NCI-H510A (cell line): ENCODE results near the gene PAPLN.
"Not testable (repeated sequence)": the region's sequence is repeated elsewhere in the genome, so short reads cannot be mapped to it uniquely, and the experiment has no call there.

Experiments
- DNase-seq: peaks from one replicate; lab custom pipeline; 2025; lab: John Stamatoyannopoulos, UW

PAPLN gene

GRCh38 chr14:73289729-73290128 lies 52.4 kb downstream of the PAPLN start:
- no peak for DNase-seq

- DNase-seq = no peak
Measured at GRCh38 chr14:73290279-73290678, 53.0 kb downstream of the PAPLN start.

GRCh38 chr14:73293782-73294781 lies 56.8 kb downstream of the PAPLN start:
- no peak for DNase-seq

- no peak for DNase-seq
Measured at GRCh38 chr14:73295198-73295796, 58.0 kb downstream of the PAPLN start.

- DNase-seq = no peak
Measured at GRCh38 chr14:73305499-73305898, 68.2 kb downstream of the PAPLN start.

- no peak for DNase-seq
Measured at GRCh38 chr14:73307261-73307660, 70.0 kb downstream of the PAPLN start.

GRCh38 chr14:73309207-73309606 lies 71.9 kb downstream of the PAPLN start:
- not testable (repeated sequence) for DNase-seq

- no peak for DNase-seq
Measured at GRCh38 chr14:73311708-73312030, 74.4 kb downstream of the PAPLN start.

GRCh38 chr14:73312687-73313086 lies 75.4 kb downstream of the PAPLN start:
- DNase-seq = no peak

- no peak for DNase-seq
Measured at GRCh38 chr14:73313151-73313550, 75.8 kb downstream of the PAPLN start.

GRCh38 chr14:73323896-73324399 lies 86.6 kb downstream of the PAPLN start:
- no peak for DNase-seq
